Astrocyte (in vitro differentiated cells and primary cell): Measurements from ENCODE around the gene SLC39A8. TPM values are rescaled to one million over a fixed set of nuclear protein-coding genes. Genes with fewer than 3 reads are reported as not detected.

ENCODE experiments used
- DNase-seq: peaks from one replicate; pipeline ENCODE4 v3.0.0-alpha.2; 2010; ENCODE audit warnings: low read depth
- FAIRE-seq: peaks from 2 replicates; lab custom pipeline; 2011; peaks lifted over from hg19 to GRCh38; lab: Jason Lieb, UNC
- H2AFZ ChIP-seq: 2 replicates; pipeline ENCODE4 v1.6.0; 2012; ENCODE audit warnings: low read depth, low read length, inconsistent platforms
- H3K27ac ChIP-seq: 2 replicates; pipeline ENCODE4 v1.5.1; 2011; ENCODE audit warnings: low read depth, low read length, inconsistent platforms
- H3K27me3 ChIP-seq: 2 replicates; pipeline ENCODE4 v1.6.0; 2011; ENCODE audit warnings: low read length, inconsistent platforms; ENCODE audit not compliant: insufficient read depth
- H3K36me3 ChIP-seq: 2 replicates; pipeline ENCODE4 v1.5.1; 2011; ENCODE audit warnings: low read length, inconsistent platforms; ENCODE audit not compliant: insufficient read depth
- H3K4me1 ChIP-seq: 2 replicates; pipeline ENCODE4 v1.5.1; 2011; ENCODE audit warnings: low read length, inconsistent platforms; ENCODE audit not compliant: insufficient read depth
- H3K4me2 ChIP-seq: 2 replicates; pipeline ENCODE4 v1.6.0; 2012; ENCODE audit warnings: low read length, inconsistent platforms
- H3K4me3 ChIP-seq: 2 replicates; pipeline ENCODE4 v1.5.1; 2011; ENCODE audit warnings: low read depth, mild to moderate bottlenecking, low read length, inconsistent platforms; ENCODE audit not compliant: insufficient read depth
- H3K79me2 ChIP-seq: 2 replicates; pipeline ENCODE4 v1.6.0; 2012; ENCODE audit warnings: mild to moderate bottlenecking, low read length, inconsistent platforms; ENCODE audit not compliant: insufficient read depth
- H3K9ac ChIP-seq: 2 replicates; pipeline ENCODE4 v1.6.0; 2012; ENCODE audit warnings: mild to moderate bottlenecking, low read length, inconsistent platforms
- H3K9me3 ChIP-seq: 2 replicates; pipeline ENCODE4 v1.5.1; 2012; ENCODE audit warnings: low read depth, mild to moderate bottlenecking, low read length, inconsistent platforms; ENCODE audit not compliant: insufficient read depth
- H4K20me1 ChIP-seq: 2 replicates; pipeline ENCODE4 v1.6.0; 2012; ENCODE audit warnings: low read length, inconsistent platforms; ENCODE audit not compliant: insufficient read depth
- H3K27ac Mint-ChIP-seq: one replicate; pipeline ENCODE4 v1.8.0; 2021; ENCODE audit warnings: mild to moderate bottlenecking, mixed read lengths; ENCODE audit not compliant: unreplicated experiment
- H3K27me3 Mint-ChIP-seq: one replicate; pipeline ENCODE4 v1.8.0; 2021; ENCODE audit warnings: low read depth, mixed read lengths; ENCODE audit not compliant: unreplicated experiment
- H3K36me3 Mint-ChIP-seq: one replicate; pipeline ENCODE4 v1.8.0; 2021; ENCODE audit warnings: low read depth, mixed read lengths; ENCODE audit not compliant: unreplicated experiment
- H3K4me1 Mint-ChIP-seq: one replicate; pipeline ENCODE4 v1.8.0; 2021; ENCODE audit warnings: low read depth, mixed read lengths; ENCODE audit not compliant: unreplicated experiment
- H3K4me3 Mint-ChIP-seq: one replicate; pipeline ENCODE4 v1.8.0; 2021; ENCODE audit warnings: mild to moderate bottlenecking, moderate library complexity, mixed read lengths; ENCODE audit not compliant: unreplicated experiment
- H3K9me3 Mint-ChIP-seq: one replicate; pipeline ENCODE4 v1.8.0; 2021; ENCODE audit warnings: mild to moderate bottlenecking, mixed read lengths; ENCODE audit not compliant: unreplicated experiment
- EZH2 ChIP-seq: IDR thresholded peaks from 2 replicates; pipeline ENCODE4 v1.6.1; 2012; ENCODE audit warnings: mild to moderate bottlenecking, low read length, inconsistent platforms; ENCODE audit not compliant: insufficient read depth
- total RNA-seq: library from RNA; stranded (reverse); gene quantifications from 2 replicates; pipeline ENCODE4 v1.2.1, GENCODE V29; 2021
- TF ChIP-seq, protein P1 (sequence below): IDR thresholded peaks from 2 replicates; pipeline ENCODE4 v1.5.1; 2011; ENCODE audit warnings: low read depth, mild to moderate bottlenecking, inconsistent platforms, low read length, moderate library complexity; ENCODE audit not compliant: insufficient read depth

Gene SLC39A8
- total RNA-seq, 1 donor from 2014 or later = 5.6 TPM

DNA sequence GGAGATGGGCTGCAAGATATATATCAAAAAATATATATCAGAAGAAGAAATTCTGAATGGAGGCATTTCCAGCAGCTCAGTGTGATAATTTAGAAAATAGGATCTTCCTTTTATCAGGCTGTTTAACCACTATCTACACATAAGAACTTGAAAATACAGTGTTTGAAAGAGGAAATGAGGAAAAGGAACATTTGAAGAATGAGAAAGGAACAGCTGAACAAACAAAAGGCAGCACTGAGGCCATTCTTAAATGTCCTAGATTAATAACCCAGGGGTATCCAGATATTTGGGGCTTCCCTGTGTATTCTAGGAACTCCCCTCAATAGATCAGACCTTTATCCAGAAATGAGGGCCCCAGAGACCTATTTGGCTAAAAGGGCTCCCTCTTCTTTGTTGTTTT is 4.1 kb downstream of the SLC39A8 start:
- H3K27ac ChIP-seq = no peak overlapping the region
- H3K36me3 Mint-ChIP-seq = no peaks in the 10 kb centered on the region
- FAIRE-seq (no peak), DNase-seq (peak; percentile 9)
- H3K4me2 ChIP-seq = no peak overlapping the region
- no peaks in the 10 kb centered on the region for H3K36me3 ChIP-seq
- no peaks in the 10 kb centered on the region for H3K9me3 ChIP-seq
- H3K4me3 ChIP-seq = no peak overlapping the region
- no peak overlapping the region for H3K27ac Mint-ChIP-seq
- no peak overlapping the region for H3K9ac ChIP-seq
- no peak overlapping the region for H3K4me3 Mint-ChIP-seq
- H3K27me3 ChIP-seq = no peaks in the 10 kb centered on the region
- no peak overlapping the region for H2AFZ ChIP-seq
- peaks cover 7% of the 10 kb centered on the region for H3K27me3 Mint-ChIP-seq
- peaks cover 7% of the 10 kb centered on the region for H3K4me1 ChIP-seq
- H3K9me3 Mint-ChIP-seq = no peaks in the 10 kb centered on the region
- no peaks in the 10 kb centered on the region for H4K20me1 ChIP-seq
- H3K79me2 ChIP-seq = no peaks in the 10 kb centered on the region
- TF ChIP-seq EZH2 = no peak
- TF ChIP-seq, protein P1, sequence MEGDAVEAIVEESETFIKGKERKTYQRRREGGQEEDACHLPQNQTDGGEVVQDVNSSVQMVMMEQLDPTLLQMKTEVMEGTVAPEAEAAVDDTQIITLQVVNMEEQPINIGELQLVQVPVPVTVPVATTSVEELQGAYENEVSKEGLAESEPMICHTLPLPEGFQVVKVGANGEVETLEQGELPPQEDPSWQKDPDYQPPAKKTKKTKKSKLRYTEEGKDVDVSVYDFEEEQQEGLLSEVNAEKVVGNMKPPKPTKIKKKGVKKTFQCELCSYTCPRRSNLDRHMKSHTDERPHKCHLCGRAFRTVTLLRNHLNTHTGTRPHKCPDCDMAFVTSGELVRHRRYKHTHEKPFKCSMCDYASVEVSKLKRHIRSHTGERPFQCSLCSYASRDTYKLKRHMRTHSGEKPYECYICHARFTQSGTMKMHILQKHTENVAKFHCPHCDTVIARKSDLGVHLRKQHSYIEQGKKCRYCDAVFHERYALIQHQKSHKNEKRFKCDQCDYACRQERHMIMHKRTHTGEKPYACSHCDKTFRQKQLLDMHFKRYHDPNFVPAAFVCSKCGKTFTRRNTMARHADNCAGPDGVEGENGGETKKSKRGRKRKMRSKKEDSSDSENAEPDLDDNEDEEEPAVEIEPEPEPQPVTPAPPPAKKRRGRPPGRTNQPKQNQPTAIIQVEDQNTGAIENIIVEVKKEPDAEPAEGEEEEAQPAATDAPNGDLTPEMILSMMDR = no peak
- H3K4me1 Mint-ChIP-seq = peaks cover 5% of the 10 kb centered on the region

DNA sequence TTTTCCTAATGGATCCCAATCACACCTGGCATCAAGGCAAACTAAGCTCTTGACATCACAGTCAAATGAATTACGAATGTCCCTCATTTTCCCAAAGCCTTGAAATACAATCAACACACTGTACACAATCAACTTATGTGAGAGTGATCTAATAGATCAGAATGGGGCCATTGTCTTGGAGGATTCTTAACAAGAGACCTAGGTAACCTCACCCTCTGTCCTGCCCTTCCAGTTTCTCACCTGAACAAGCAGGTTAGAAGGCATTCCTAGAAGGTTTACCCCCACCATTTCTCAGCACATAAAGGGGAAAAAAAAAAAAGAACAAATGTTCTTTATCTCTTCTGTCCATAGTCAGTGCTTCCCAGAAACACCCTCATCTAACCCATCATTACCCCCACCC is 6.3 kb downstream of the SLC39A8 start:
- H2AFZ ChIP-seq = no peak overlapping the region
- H3K27ac ChIP-seq = no peak overlapping the region
- TF ChIP-seq, protein P1 = no peak
- TF ChIP-seq EZH2 = no peak
- Mint-ChIP-seq H3K36me3 (no peaks in the 10 kb centered on the region), H3K4me3 (no peak overlapping the region), H3K9me3 (no peaks in the 10 kb centered on the region), H3K27me3 (peaks cover 7% of the 10 kb centered on the region), H3K27ac (no peak overlapping the region), H3K4me1 (peaks cover 5% of the 10 kb centered on the region)
- H3K27me3 ChIP-seq = no peaks in the 10 kb centered on the region
- no peak overlapping the region for H3K9ac ChIP-seq
- H4K20me1 ChIP-seq = no peaks in the 10 kb centered on the region
- no peaks in the 10 kb centered on the region for H3K36me3 ChIP-seq
- H3K79me2 ChIP-seq = no peaks in the 10 kb centered on the region
- H3K9me3 ChIP-seq = no peaks in the 10 kb centered on the region
- DNase-seq (no peak), FAIRE-seq (no peak)
- peaks cover 4% of the 10 kb centered on the region for H3K4me1 ChIP-seq
- no peak overlapping the region for H3K4me3 ChIP-seq
- no peak overlapping the region for H3K4me2 ChIP-seq

DNA sequence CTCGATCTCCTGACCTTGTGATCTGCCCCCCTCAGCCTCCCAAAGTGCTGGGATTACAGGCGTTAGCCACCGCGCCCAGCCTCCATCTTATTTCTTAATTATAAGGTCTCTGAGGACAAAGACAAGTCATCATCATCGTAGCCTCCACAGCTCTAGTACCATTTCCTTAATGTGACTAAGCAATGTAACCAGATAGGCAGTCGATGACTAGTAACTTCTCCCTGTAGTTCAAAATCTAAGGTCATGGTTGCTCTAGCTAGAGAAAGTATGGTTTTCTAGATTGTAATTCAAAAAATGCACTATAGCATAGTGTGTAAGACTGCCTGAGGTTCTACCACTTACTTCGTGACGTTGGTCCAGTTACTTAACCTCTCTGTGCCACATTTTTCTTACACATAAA is 6.9 kb downstream of the SLC39A8 start:
- H3K4me1 ChIP-seq = no peaks in the 10 kb centered on the region
- no peak overlapping the region for H3K4me3 ChIP-seq
- H3K9me3 ChIP-seq = no peaks in the 10 kb centered on the region
- no peak overlapping the region for H3K9ac ChIP-seq
- no peaks in the 10 kb centered on the region for H4K20me1 ChIP-seq
- no peaks in the 10 kb centered on the region for H3K36me3 ChIP-seq
- no peak for TF ChIP-seq EZH2
- TF ChIP-seq, protein P1 = no peak
- no peak overlapping the region for H3K27ac ChIP-seq
- no peak overlapping the region for H3K27ac Mint-ChIP-seq
- no peaks in the 10 kb centered on the region for H3K79me2 ChIP-seq
- H3K36me3 Mint-ChIP-seq = no peaks in the 10 kb centered on the region
- peaks cover 7% of the 10 kb centered on the region for H3K27me3 Mint-ChIP-seq
- H3K4me3 Mint-ChIP-seq = no peak overlapping the region
- no peaks in the 10 kb centered on the region for H3K9me3 Mint-ChIP-seq
- peaks cover 5% of the 10 kb centered on the region for H3K4me1 Mint-ChIP-seq
- DNase-seq (no peak), FAIRE-seq (no peak)
- no peak overlapping the region for H3K4me2 ChIP-seq
- no peaks in the 10 kb centered on the region for H3K27me3 ChIP-seq
- no peak overlapping the region for H2AFZ ChIP-seq
